ENCODE measurements around the gene TP53I13. TPM values are rescaled to one million over a fixed set of nuclear protein-coding genes. Genes with fewer than 3 reads are reported as not detected.

The TP53I13 gene
- total RNA-seq, 1 experiment from 2014 or later, result 33.3 TPM

- Histone ChIP-seq H3K4me1 (ENCODE audit: control insufficient read depth in 1 of 2, insufficient read depth in 2 of 2, low read length in 2 of 2) (peaks cover 13 to 25% of the 10 kb centered on the region in 2 experiments), H3K36me3 (ENCODE audit: control insufficient read depth in 1 of 2, insufficient read depth in 2 of 2, low read length in 2 of 2) (no peaks in the 10 kb centered on the region), H4K20me1 (ENCODE audit: insufficient read depth) (no peaks in the 10 kb centered on the region), H2AFZ (ENCODE audit: low read depth, low read length, poor library complexity, severe bottlenecking) (peak overlapping the region; percentile 88), H3K27me3 (ENCODE audit: insufficient read depth, low read length) (no peaks in the 10 kb centered on the region), H3K27ac (ENCODE audit: low read depth, low read length) (peak overlapping the region; percentile 82), H3K79me2 (ENCODE audit: insufficient read depth, low read length) (peaks cover 10% of the 10 kb centered on the region; the same call in 1 of the 2 replicates), H3K9ac (ENCODE audit: low read length) (peak overlapping the region; percentile 75), H3K9me2 (ENCODE audit: insufficient read depth) (no peaks in the 10 kb centered on the region), H3K4me3 (replicated peaks in 1 of 2; ENCODE audit: low read depth in 1 of 2, low read length in 2 of 2) (peak overlapping the region; percentile 79 to 82), H3K4me2 (ENCODE audit: low read length) (peak overlapping the region; percentile 99), H3K9me3 (ENCODE audit: control insufficient read depth in 1 of 2, insufficient read depth in 1 of 2, low read depth in 1 of 2, low read length in 2 of 2) (no peaks in the 10 kb centered on the region)
- TSS peak; percentile 47 for BruUV-seq (replicated peaks)
- ATAC-seq (peak; percentile 62), DNase-seq (ENCODE audit: low read depth, low spot score) (peak; percentile 27)
- intact Hi-C loops (cut with micrococcal nuclease), result no loop called here
- ChIA-PET RAD21 (ENCODE audit: low non-redundant PET in 1 of 2, low total read pairs in 2 of 2, uncharacterized antibody in 2 of 2, unreplicated experiment in 2 of 2) (interaction anchor here in 1 of 2 experiments (1.0 kb wide), 2 partner anchors 198 to 330 kb away, joined by 3 to 4 read pairs; no protein-coding TSS in a partner anchor), POLR2A (no interaction called here), CTCF (interaction anchor here (0.6 to 3.8 kb wide), 8 partner anchors 15 to 802 kb away, joined by 3 to 30 read pairs (median 4); partner anchors contain the start of gene ANKRD13B)
- TF ChIP-seq CTCF (IDR thresholded peaks at IDR 0.05 in 2 of 3, conservative IDR thresholded peaks at IDR 0.05 in 1 of 3; ENCODE audit: borderline replicate concordance in 1 of 3, insufficient read depth in 1 of 3, low read depth in 2 of 3, low read length in 2 of 3), result peak; percentile 16 to 40 (median 24); a peak in 3 of 6 replicates
- TF ChIP-seq ZNF274 (IDR thresholded peaks at IDR 0.05; ENCODE audit: low read depth, low read length), result no peak
- TF ChIP-seq MAX (IDR thresholded peaks at IDR 0.05), result peak; percentile 24; the same call in 1 of the 2 replicates
These were observed 759 bp upstream of the TP53I13 start for GRCh38 chr17:29567554-29568330.

All from HCT116 (cell line).